K562 (cell line): ENCODE measurements around the gene MRPL27. TPM values are rescaled to one million over a fixed set of nuclear protein-coding genes. Genes with fewer than 3 reads are reported as not detected.

Experiments
- ARID1B ChIP-seq: fragments of 450-650 bp; IDR thresholded peaks from 2 replicates; pipeline ENCODE4 v1.6.1; 2016; ENCODE audit warnings: antibody characterized with exemption, mild to moderate bottlenecking, inconsistent platforms
- BRF1 ChIP-seq: IDR thresholded peaks from 3 replicates; pipeline ENCODE4 v1.6.1; 2011; ENCODE audit warnings: borderline replicate concordance, mild to moderate bottlenecking; ENCODE audit not compliant: insufficient read length; ENCODE audit errors: extremely low read depth
- FOXM1 ChIP-seq, 2 experiments: fragments of 450-650 bp in 1 of 2; sonication (generic) in 1 of 2; formaldehyde crosslinking in 1 of 2; IDR thresholded peaks; 2 replicates each; pipeline versions ENCODE4 v1.6.1 to v1.9.0; 2017 to 2022; ENCODE audit warnings: low read depth in 2 of 2, mild to moderate bottlenecking in 2 of 2, missing genetic modification reagents in 1 of 2, moderate library complexity in 1 of 2
- KLF10 ChIP-seq: fragments of 250-450 bp; sonication (Bioruptor Pico); IDR thresholded peaks from 2 replicates; pipeline ENCODE4 v1.6.1; 2021; ENCODE audit warnings: matching md5 sums
- PHB ChIP-seq: fragments of 250-450 bp; sonication (Bioruptor Pico); IDR thresholded peaks from 2 replicates; pipeline ENCODE4 v1.5.0; 2021
- SIN3B ChIP-seq: fragments of 450-650 bp; IDR thresholded peaks from 2 replicates; pipeline ENCODE4 v1.6.1; 2017; ENCODE audit warnings: low read depth, mild to moderate bottlenecking, moderate library complexity
- TEAD1 ChIP-seq, 2 experiments: fragments of 450-650 bp in 1 of 2; sonication (generic) in 1 of 2; formaldehyde crosslinking; IDR thresholded peaks; 2 replicates each; pipeline versions ENCODE4 v1.4.0 to v1.8.0; 2020 to 2022; ENCODE audit warnings: mild to moderate bottlenecking in 2 of 2, missing genetic modification reagents in 1 of 2
- XRCC4 ChIP-seq: IDR thresholded peaks from one replicate; pipeline ENCODE4 v1.6.1; 2011; ENCODE audit not compliant: insufficient read depth, insufficient read length; ENCODE audit errors: extremely low read depth
- polyA plus RNA-seq, 8 experiments: library from polyadenylated mRNA; depleted of rRNA in 4 of 8; stranded (reverse) in 5 of 8; unstranded in 3 of 8; fragments of >200 nt; fragmentation: Nextera tagmentation in 2 of 8; fragmentation: Illumina TruSeq in 1 of 8; extraction: Ambion mirVana in 2 of 8; extraction: Trizol in 1 of 8; gene quantifications; 2 replicates each; pipeline versions ENCODE4 v1.2.1 to v1.2.3, GENCODE V29; 2011 to 2014; ENCODE audit warnings: inconsistent platforms in 1 of 8, missing spikeins in 1 of 8
- total RNA-seq, 7 experiments: library from RNA; depleted of rRNA in 6 of 7; stranded (reverse); fragments of >200 nt in 6 of 7; fragmentation: Illumina TruSeq in 2 of 7; extraction: Trizol in 2 of 7; gene quantifications; 2 replicates each; pipeline versions ENCODE4 v1.2.1 to v1.2.3, GENCODE V29; 2011 to 2021; ENCODE audit warnings: low replicate concordance in 1 of 7
- TF ChIP-seq, protein P1 (sequence below): fragments of 450-650 bp; IDR thresholded peaks from 2 replicates; pipeline ENCODE4 v1.6.1; 2016; ENCODE audit warnings: borderline replicate concordance
- TF ChIP-seq, protein P2 (sequence below): fragments of 450-650 bp; formaldehyde crosslinking; IDR thresholded peaks from 2 replicates; pipeline ENCODE4 v1.4.0; 2020; ENCODE audit warnings: mild to moderate bottlenecking, moderate library complexity
- TF ChIP-seq, protein P3 (sequence below): sonication (generic); formaldehyde crosslinking; IDR thresholded peaks from 2 replicates; pipeline ENCODE4 v1.8.1; 2023; ENCODE audit warnings: missing genetic modification reagents, mild to moderate bottlenecking, borderline replicate concordance
- TF ChIP-seq, protein P4 (sequence below): fragments of 450-650 bp; IDR thresholded peaks from one replicate; pipeline ENCODE4 v1.6.1; 2018; ENCODE audit warnings: mild to moderate bottlenecking, moderate library complexity; ENCODE audit not compliant: partially characterized antibody
- TF ChIP-seq, protein P5 (sequence below): fragments of 250-450 bp; sonication (Bioruptor Pico); IDR thresholded peaks from 2 replicates; pipeline ENCODE4 v1.8.0; 2022; ENCODE audit warnings: moderate library complexity, mild to moderate bottlenecking, inconsistent platforms

Gene MRPL27
- total and polyA plus RNA-seq, 9 of the 15 experiments (the other 6 are each of a cell fraction or from before 2014, with no cell fraction given): 96.3 to 401 (median 142) TPM

DNA sequence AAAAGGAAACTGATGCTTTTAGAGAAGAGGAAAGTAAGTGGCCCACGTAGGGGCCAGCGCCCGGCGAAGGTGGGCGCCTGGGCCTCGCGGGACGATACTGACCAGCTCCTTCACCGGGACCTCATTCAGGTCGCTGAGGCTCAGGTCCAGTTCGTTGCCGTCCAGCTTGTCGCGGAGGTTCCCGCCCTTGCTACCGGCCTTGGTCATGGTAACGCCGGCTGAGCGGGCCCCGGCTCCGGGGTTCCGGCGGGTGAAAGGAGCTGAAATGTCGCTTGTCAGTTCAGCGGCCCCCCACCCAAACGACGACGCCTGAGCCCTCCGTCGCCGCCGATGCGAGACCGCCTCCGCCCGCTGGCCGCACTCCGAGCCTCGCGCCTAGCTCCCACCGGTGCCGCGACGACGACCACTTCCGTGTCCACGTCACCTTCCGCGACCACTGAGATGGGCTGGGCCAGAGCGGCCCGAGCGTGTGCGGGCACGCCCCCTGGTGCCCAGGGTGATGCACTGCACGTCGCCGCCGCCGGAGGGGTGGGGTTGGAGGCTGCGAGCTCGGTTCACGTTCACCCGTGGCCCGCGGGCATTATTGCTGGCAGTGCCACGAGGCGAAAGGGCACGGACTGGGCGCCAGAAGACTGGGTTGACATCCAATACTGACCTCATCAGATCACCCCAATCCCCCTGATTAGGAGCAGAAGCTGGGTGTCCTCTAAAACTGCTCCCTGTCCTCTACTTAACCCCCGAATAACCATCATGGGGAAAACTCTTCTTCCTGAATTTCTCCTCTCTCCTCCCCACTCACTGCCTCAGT is 24.3 kb upstream of the MRPL27 start, which contains the start of gene LRRC59 (continued):
- TF ChIP-seq, protein P1, sequence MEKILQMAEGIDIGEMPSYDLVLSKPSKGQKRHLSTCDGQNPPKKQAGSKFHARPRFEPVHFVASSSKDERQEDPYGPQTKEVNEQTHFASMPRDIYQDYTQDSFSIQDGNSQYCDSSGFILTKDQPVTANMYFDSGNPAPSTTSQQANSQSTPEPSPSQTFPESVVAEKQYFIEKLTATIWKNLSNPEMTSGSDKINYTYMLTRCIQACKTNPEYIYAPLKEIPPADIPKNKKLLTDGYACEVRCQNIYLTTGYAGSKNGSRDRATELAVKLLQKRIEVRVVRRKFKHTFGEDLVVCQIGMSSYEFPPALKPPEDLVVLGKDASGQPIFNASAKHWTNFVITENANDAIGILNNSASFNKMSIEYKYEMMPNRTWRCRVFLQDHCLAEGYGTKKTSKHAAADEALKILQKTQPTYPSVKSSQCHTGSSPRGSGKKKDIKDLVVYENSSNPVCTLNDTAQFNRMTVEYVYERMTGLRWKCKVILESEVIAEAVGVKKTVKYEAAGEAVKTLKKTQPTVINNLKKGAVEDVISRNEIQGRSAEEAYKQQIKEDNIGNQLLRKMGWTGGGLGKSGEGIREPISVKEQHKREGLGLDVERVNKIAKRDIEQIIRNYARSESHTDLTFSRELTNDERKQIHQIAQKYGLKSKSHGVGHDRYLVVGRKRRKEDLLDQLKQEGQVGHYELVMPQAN: peak; percentile 84
- TF ChIP-seq, protein P2, sequence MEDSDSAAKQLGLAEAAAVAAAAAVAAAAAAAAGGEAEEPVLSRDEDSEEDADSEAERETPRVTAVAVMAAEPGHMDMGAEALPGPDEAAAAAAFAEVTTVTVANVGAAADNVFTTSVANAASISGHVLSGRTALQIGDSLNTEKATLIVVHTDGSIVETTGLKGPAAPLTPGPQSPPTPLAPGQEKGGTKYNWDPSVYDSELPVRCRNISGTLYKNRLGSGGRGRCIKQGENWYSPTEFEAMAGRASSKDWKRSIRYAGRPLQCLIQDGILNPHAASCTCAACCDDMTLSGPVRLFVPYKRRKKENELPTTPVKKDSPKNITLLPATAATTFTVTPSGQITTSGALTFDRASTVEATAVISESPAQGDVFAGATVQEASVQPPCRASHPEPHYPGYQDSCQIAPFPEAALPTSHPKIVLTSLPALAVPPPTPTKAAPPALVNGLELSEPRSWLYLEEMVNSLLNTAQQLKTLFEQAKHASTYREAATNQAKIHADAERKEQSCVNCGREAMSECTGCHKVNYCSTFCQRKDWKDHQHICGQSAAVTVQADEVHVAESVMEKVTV (CRISPR knock-in tag): no peak; the same call in 1 of the 2 replicates
- TF ChIP-seq PHB (CRISPR knock-in tag) (no peak), FOXM1 (IDR thresholded peaks at IDR 0.05; ENCODE audit: low read depth) (no peak), FOXM1 (CRISPR knock-in tag; IDR thresholded peaks at IDR 0.05; ENCODE audit: low read depth) (0 out of 2 replicates have a peak, but pooled peaks have one; percentile 35), ARID1B (peak; percentile 47; the same call in 1 of the 2 replicates), SIN3B (peak; percentile 83), KLF10 (CRISPR knock-in tag) (no peak), BRF1 (no peak), XRCC4 (no peak), TEAD1 (CRISPR knock-in tag; IDR thresholded peaks at IDR 0.05) (peak in 1 of 2 experiments; percentile 91; a peak in 1 of 4 replicates)
- TF ChIP-seq, protein P3, sequence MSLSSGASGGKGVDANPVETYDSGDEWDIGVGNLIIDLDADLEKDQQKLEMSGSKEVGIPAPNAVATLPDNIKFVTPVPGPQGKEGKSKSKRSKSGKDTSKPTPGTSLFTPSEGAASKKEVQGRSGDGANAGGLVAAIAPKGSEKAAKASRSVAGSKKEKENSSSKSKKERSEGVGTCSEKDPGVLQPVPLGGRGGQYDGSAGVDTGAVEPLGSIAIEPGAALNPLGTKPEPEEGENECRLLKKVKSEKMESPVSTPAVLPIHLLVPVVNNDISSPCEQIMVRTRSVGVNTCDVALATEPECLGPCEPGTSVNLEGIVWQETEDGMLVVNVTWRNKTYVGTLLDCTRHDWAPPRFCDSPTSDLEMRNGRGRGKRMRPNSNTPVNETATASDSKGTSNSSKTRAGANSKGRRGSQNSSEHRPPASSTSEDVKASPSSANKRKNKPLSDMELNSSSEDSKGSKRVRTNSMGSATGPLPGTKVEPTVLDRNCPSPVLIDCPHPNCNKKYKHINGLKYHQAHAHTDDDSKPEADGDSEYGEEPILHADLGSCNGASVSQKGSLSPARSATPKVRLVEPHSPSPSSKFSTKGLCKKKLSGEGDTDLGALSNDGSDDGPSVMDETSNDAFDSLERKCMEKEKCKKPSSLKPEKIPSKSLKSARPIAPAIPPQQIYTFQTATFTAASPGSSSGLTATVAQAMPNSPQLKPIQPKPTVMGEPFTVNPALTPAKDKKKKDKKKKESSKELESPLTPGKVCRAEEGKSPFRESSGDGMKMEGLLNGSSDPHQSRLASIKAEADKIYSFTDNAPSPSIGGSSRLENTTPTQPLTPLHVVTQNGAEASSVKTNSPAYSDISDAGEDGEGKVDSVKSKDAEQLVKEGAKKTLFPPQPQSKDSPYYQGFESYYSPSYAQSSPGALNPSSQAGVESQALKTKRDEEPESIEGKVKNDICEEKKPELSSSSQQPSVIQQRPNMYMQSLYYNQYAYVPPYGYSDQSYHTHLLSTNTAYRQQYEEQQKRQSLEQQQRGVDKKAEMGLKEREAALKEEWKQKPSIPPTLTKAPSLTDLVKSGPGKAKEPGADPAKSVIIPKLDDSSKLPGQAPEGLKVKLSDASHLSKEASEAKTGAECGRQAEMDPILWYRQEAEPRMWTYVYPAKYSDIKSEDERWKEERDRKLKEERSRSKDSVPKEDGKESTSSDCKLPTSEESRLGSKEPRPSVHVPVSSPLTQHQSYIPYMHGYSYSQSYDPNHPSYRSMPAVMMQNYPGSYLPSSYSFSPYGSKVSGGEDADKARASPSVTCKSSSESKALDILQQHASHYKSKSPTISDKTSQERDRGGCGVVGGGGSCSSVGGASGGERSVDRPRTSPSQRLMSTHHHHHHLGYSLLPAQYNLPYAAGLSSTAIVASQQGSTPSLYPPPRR: peak; percentile 98
- TF ChIP-seq, protein P4, sequence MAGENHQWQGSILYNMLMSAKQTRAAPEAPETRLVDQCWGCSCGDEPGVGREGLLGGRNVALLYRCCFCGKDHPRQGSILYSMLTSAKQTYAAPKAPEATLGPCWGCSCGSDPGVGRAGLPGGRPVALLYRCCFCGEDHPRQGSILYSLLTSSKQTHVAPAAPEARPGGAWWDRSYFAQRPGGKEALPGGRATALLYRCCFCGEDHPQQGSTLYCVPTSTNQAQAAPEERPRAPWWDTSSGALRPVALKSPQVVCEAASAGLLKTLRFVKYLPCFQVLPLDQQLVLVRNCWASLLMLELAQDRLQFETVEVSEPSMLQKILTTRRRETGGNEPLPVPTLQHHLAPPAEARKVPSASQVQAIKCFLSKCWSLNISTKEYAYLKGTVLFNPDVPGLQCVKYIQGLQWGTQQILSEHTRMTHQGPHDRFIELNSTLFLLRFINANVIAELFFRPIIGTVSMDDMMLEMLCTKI: no peak
- TF ChIP-seq, protein P5, sequence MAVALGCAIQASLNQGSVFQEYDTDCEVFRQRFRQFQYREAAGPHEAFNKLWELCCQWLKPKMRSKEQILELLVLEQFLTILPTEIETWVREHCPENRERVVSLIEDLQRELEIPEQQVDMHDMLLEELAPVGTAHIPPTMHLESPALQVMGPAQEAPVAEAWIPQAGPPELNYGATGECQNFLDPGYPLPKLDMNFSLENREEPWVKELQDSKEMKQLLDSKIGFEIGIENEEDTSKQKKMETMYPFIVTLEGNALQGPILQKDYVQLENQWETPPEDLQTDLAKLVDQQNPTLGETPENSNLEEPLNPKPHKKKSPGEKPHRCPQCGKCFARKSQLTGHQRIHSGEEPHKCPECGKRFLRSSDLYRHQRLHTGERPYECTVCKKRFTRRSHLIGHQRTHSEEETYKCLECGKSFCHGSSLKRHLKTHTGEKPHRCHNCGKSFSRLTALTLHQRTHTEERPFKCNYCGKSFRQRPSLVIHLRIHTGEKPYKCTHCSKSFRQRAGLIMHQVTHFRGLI (CRISPR knock-in tag): no peak
